Heart left ventricle (tissue), 13 donors: Measurements from ENCODE around the gene FGF19.

Experiments
- POLR2A ChIP-seq, 2 donors: fragments of 450-650 bp; IDR thresholded peaks; one replicate each; pipeline ENCODE4 v1.6.1; 2017; ENCODE audit warnings: antibody characterized with exemption in 2 of 2, mild to moderate bottlenecking in 2 of 2, moderate library complexity in 2 of 2
- TF ChIP-seq, protein P1 (sequence below), 12 donors: fragments of 200-600 bp; sonication (generic) in 4 of 12; IDR thresholded peaks; one replicate each; pipeline versions ENCODE4 v1.5.0 to v1.8.0; 2018 to 2022; ENCODE audit warnings: antibody characterized with exemption in 12 of 12, mild to moderate bottlenecking in 5 of 12
- donor health status: ischemic (EF 13 %, LVEDD 7.1; RV severe dilation, severe dysfunction).
- donor health status: DM: no; HTN: yes; CAD: no.
- donor health status: DM: no; HTN: no; CAD: no.
- donor health status: ischemic (EF 25% LVEDD 6.9; RV normal size, moderate dysfunction).
- donor health status: ischemic (EF 25% LVEDD 5.7; RV mildly dilated, moderate dysfunction).
- donor health status: ischemic (EF 35%, LVEDD 5.7; RV mildly dilated, moderate dysfunction).
- donor health status: nonischemic (EF 11% LVEDD 7.7; RV severe dilation, severe dysfunction).
- donor health status: DM: yes; HTN: yes; CAD: no.
- donor health status: PGD.
- donor health status: ischemic (EF 29% LVEDD 5.4; RV normal size, mild dysfunction).
- donor health status: nonischemic (EF 23%, LVEDD 6.1; RV moderate dilation, normal function).

DNA sequence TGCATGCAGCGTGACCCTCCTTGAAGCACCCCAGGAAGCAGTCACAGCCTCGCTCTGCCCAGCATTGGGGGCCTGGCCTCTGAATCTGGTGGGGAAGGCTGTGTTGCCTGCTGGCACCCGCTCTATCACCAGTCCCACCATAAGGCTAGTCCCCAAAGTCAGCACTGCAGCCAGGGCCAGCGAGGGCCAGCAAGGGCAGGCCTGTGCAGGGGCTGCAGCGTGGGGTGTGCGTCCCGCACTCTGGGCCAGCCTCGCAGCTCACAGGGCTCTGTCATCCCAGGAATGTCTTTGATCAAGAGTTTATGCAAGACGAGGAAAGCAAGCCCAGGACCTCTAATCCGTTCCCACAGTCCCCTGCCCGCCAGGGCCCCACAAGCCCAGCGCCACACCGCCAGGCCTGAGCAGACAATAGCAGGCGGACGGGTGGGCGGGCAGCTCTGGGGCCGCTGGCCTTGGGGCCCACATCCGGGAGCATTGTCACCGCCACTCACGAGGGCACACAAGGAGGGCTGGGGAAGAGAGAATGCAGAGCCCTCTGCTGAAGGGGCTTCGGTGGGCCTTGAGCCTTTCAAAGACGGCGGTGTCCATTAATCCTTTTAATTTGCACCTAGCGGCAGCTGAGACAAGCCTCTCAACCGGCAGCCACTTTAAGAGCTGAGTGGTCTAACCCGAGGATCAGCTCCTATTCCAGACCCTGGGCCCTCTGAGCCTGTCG lies 45.8 kb downstream of the FGF19 start:
- no peak for TF ChIP-seq POLR2A (IDR thresholded peaks at IDR 0.05)
- TF ChIP-seq, protein P1, sequence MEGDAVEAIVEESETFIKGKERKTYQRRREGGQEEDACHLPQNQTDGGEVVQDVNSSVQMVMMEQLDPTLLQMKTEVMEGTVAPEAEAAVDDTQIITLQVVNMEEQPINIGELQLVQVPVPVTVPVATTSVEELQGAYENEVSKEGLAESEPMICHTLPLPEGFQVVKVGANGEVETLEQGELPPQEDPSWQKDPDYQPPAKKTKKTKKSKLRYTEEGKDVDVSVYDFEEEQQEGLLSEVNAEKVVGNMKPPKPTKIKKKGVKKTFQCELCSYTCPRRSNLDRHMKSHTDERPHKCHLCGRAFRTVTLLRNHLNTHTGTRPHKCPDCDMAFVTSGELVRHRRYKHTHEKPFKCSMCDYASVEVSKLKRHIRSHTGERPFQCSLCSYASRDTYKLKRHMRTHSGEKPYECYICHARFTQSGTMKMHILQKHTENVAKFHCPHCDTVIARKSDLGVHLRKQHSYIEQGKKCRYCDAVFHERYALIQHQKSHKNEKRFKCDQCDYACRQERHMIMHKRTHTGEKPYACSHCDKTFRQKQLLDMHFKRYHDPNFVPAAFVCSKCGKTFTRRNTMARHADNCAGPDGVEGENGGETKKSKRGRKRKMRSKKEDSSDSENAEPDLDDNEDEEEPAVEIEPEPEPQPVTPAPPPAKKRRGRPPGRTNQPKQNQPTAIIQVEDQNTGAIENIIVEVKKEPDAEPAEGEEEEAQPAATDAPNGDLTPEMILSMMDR (IDR thresholded peaks at IDR 0.05) = no peak
